ENCODE measurements around the gene ME2. TPM values are rescaled to one million over a fixed set of nuclear protein-coding genes. Genes with fewer than 3 reads are reported as not detected.
"Not testable (repeated sequence)": the region's sequence is repeated elsewhere in the genome, so short reads cannot be mapped to it uniquely, and the experiment has no call there.

Gene ME2
- total RNA-seq, 1 donor from 2014 or later: 143 TPM

- intact Hi-C loops (cut with micrococcal nuclease): no loop called here
- H3K4me1 Mint-ChIP-seq: no peaks in the 10 kb centered on the region
- H3K36me3 Mint-ChIP-seq (ENCODE audit: low read depth): peaks cover 27% of the 10 kb centered on the region
- no peaks in the 10 kb centered on the region for H3K27me3 Mint-ChIP-seq
- H3K27ac Mint-ChIP-seq: no peak overlapping the region
- H3K9me3 Mint-ChIP-seq: peaks cover 4% of the 10 kb centered on the region
- no peak overlapping the region for H3K4me3 Mint-ChIP-seq
- DNase-seq: no peak
Observed at GRCh38 chr18:50949185-50949584, 70.3 kb downstream of the ME2 start.

DNA sequence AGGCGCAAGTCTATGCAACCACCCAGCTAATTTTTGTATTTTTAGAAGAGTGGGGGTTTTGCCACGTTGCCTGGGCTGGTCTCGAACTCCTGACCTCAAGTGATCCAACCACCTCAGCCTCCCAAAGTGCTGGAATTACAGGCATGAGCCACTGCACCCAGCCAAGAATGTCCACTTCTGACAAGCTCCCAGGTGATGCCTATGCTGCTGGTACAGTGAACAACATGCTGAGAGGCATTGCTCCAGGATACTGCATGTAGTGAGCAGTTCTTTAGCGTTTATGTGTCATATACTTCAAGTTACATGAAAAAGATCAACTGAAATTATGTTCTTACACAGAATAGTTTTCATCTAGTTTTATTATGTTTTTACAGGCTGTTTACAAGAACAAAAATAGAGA lies 71.7 kb downstream of the ME2 start:
- no peak overlapping the region for H3K4me3 Mint-ChIP-seq
- intact Hi-C loops (cut with micrococcal nuclease): no loop called here
- H3K27me3 Mint-ChIP-seq: no peaks in the 10 kb centered on the region
- H3K9me3 Mint-ChIP-seq: peaks cover 4% of the 10 kb centered on the region
- no peak overlapping the region for H3K27ac Mint-ChIP-seq
- peaks cover 19% of the 10 kb centered on the region for H3K36me3 Mint-ChIP-seq (ENCODE audit: low read depth)
- no peak for DNase-seq
- no peaks in the 10 kb centered on the region for H3K4me1 Mint-ChIP-seq

DNA sequence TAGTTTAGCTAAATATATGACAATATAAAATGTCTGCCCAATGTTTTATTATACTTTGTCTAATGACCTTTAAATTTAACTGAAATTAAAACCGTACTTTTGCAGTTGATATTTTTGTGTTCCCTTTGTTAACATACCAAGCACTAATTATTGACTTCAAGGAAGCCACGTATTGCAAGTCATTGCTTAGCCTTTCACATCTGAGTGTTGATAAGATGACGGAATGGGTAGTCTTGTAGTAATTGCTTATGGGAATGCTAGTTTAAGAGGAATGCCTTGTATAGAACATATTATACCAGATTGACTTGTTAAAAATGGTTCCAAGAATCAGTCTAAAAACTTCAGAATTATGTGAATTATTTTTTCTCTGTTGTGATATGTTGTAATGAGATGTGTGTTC lies 74.9 kb downstream of the ME2 start:
- Mint-ChIP-seq H3K36me3 (ENCODE audit: low read depth) (peaks cover 1% of the 10 kb centered on the region), H3K27ac (no peak overlapping the region), H3K4me1 (no peaks in the 10 kb centered on the region), H3K4me3 (no peak overlapping the region), H3K9me3 (no peaks in the 10 kb centered on the region), H3K27me3 (no peaks in the 10 kb centered on the region)
- intact Hi-C loops (cut with micrococcal nuclease): no loop called here
- DNase-seq: no peak

GRCh38 chr18:50955253-50955652 lies 76.3 kb downstream of the ME2 start:
- H3K9me3 Mint-ChIP-seq: no peaks in the 10 kb centered on the region
- no peaks in the 10 kb centered on the region for H3K36me3 Mint-ChIP-seq (ENCODE audit: low read depth)
- no peaks in the 10 kb centered on the region for H3K4me1 Mint-ChIP-seq
- DNase-seq: peak; percentile 39
- intact Hi-C loops (cut with micrococcal nuclease): no loop called here
- H3K27ac Mint-ChIP-seq: no peak overlapping the region
- H3K27me3 Mint-ChIP-seq: peaks cover 2% of the 10 kb centered on the region
- H3K4me3 Mint-ChIP-seq: no peak overlapping the region

GRCh38 chr18:50956116-50956515 lies 77.2 kb downstream of the ME2 start:
- no peak overlapping the region for H3K4me3 Mint-ChIP-seq
- DNase-seq: peak; percentile 20
- H3K9me3 Mint-ChIP-seq: no peaks in the 10 kb centered on the region
- intact Hi-C loops (cut with micrococcal nuclease): no loop called here
- H3K36me3 Mint-ChIP-seq (ENCODE audit: low read depth): peaks cover 2% of the 10 kb centered on the region
- H3K27ac Mint-ChIP-seq: no peak overlapping the region
- no peaks in the 10 kb centered on the region for H3K4me1 Mint-ChIP-seq
- peaks cover 2% of the 10 kb centered on the region for H3K27me3 Mint-ChIP-seq

GRCh38 chr18:50961974-50962373 lies 83.1 kb downstream of the ME2 start:
- H3K9me3 Mint-ChIP-seq: peaks cover 4% of the 10 kb centered on the region
- H3K27ac Mint-ChIP-seq: no peak overlapping the region
- H3K36me3 Mint-ChIP-seq (ENCODE audit: low read depth): peaks cover 5% of the 10 kb centered on the region
- no peak for DNase-seq
- peaks cover 4% of the 10 kb centered on the region for H3K27me3 Mint-ChIP-seq
- intact Hi-C loops (cut with micrococcal nuclease): no loop called here
- no peak overlapping the region for H3K4me3 Mint-ChIP-seq
- no peaks in the 10 kb centered on the region for H3K4me1 Mint-ChIP-seq

DNA sequence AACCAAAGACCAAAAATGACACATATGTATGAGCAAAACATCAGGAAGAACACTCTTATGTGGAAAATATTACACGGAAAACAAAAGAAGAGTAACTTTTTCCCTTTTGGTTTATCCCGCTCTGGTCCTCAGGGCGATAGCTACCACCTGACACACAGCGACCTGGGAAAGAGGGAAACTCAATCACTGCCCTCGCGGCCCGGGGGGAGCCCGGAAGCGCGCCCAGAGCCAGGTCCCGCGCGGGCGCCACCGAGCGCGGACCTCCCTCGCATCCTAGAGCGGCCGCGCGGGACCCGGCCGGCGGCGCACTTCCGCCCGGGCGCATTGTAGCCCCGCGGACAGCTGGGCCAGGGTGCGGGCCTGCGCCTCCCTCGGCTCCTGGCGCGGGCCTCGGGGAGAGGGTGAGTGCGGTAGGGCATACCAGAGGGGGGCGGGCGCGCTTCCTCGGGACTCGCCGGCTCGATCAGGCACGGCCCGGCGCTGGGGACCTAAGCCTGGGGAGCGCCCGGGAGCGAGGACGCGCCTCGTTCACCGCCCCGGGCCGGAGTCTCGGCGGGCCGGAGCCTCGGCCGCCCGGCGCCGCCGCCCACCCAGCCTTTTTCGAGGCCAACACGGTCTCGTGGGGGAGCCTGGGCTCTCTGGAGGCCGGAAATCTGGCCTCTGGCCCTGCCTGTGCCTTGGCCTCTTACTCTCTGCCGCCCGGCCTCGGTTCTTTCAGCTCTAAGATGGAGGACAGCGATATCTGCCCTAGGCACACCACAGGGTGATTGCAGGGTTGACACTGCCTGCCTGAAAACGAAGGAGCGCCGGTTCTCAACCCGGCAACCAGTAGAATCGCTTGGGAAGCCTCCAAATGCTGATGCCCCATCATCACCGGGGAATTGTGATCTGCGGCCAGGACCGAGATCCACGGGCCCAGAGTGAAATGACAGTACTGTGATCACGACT lies 89.1 kb downstream of the ME2 start, which contains the start of gene ELAC1:
TSS of gene ELAC1 (plus strand) at position 327 of the 948 bp plus-strand sequence. CDS start 6,365 bp downstream, outside the sequence.
- Mint-ChIP-seq H3K27me3 (peaks cover 2% of the 10 kb centered on the region), H3K36me3 (ENCODE audit: low read depth) (no peaks in the 10 kb centered on the region), H3K4me1 (peaks cover 22% of the 10 kb centered on the region), H3K4me3 (peak within 1 kb of the TSS; percentile 97), H3K27ac (peak within 1 kb of the TSS; percentile 97), H3K9me3 (peaks cover 4% of the 10 kb centered on the region)
- intact Hi-C loops (cut with micrococcal nuclease): loop anchor here (1.0 to 5.0 kb wide), 6 partner anchors 36 to 229 kb away; partner anchors contain the start of genes ME2, MEX3C, MRO and SMAD4
- peak; percentile 91 for DNase-seq

DNA sequence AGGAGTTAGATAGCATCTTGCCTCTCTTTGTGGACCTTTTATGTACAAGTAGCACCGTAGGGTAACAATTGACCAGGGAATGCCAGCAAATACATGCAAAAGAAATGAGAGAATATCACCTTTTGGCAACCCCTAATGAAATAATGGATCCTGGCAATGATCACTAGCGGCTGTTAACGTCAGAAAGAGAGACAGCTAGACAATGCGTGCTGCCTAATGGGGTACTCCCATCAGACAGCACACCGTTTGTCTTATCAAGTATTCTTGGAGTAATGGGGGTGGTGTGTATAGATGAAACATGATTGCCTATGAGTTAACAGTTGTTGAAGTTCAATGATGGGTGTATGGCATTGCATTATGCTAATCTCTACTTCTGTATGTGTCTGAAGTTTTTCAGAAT lies 90.5 kb downstream of the ME2 start:
- intact Hi-C loops (cut with micrococcal nuclease): loop anchor here (2.0 to 5.0 kb wide), 3 partner anchors 37 to 227 kb away; partner anchors contain the start of genes MEX3C and MRO
- peaks cover under 1% of the 10 kb centered on the region for H3K36me3 Mint-ChIP-seq (ENCODE audit: low read depth)
- peaks cover 26% of the 10 kb centered on the region for H3K4me1 Mint-ChIP-seq
- no peak for DNase-seq
- H3K4me3 Mint-ChIP-seq: peak overlapping the region; percentile 97
- H3K27ac Mint-ChIP-seq: no peak overlapping the region
- no peaks in the 10 kb centered on the region for H3K27me3 Mint-ChIP-seq
- H3K9me3 Mint-ChIP-seq: no peaks in the 10 kb centered on the region

GRCh38 chr18:50970006-50970405 lies 91.1 kb downstream of the ME2 start:
- Mint-ChIP-seq H3K9me3 (no peaks in the 10 kb centered on the region), H3K4me3 (no peak overlapping the region), H3K36me3 (ENCODE audit: low read depth) (peaks cover 6% of the 10 kb centered on the region), H3K27me3 (no peaks in the 10 kb centered on the region), H3K4me1 (peaks cover 26% of the 10 kb centered on the region), H3K27ac (no peak overlapping the region)
- no peak for DNase-seq
- intact Hi-C loops (cut with micrococcal nuclease): no loop called here

- Mint-ChIP-seq H3K36me3 (ENCODE audit: low read depth) (peaks cover 29% of the 10 kb centered on the region), H3K4me1 (peaks cover 25% of the 10 kb centered on the region), H3K9me3 (peaks cover 14% of the 10 kb centered on the region)
- H3K27me3 Mint-ChIP-seq; H3K4me3 Mint-ChIP-seq; DNase-seq; intact Hi-C loops (cut with micrococcal nuclease); H3K27ac Mint-ChIP-seq: not testable (repeated sequence)
Observed at GRCh38 chr18:50972404-50972803, 93.5 kb downstream of the ME2 start.

DNA sequence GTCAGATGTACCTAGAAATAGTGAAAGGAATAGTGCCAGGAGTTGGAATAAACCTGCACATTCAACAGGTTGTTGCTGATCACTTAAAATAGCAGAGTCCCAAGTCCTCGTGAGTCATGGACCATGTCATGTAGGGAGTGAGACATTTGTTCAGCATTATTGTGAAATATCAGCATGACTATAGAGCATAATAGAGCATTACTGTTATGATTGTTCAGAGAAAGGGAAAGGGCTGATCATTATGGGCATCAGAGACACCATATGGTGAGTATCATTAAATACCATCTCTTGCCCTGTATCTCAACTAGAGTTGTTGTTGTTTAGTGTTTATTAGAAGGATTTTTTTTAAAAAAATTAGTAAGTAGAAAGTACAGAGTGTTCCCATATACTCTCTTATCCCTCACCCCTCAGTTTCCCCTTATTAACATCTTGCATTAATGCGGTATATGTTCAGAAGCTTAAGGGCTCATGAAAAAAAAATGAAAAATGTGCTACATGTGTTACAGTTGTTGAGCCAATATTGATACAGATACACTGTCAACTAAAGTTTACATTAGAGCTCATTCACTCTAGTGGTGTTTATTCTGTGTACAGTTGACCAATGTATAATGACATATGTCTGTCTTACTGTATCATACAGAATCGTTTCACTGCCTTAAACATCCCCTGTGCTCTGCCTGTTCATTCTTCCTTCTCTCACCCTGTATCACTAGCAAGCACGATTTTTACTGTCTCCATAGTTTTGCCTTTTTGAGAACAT lies 94.6 kb downstream of the ME2 start:
- Mint-ChIP-seq H3K36me3 (ENCODE audit: low read depth) (peaks cover 40% of the 10 kb centered on the region), H3K27ac (no peak overlapping the region), H3K4me3 (no peak overlapping the region), H3K4me1 (peaks cover 23% of the 10 kb centered on the region), H3K9me3 (peaks cover 17% of the 10 kb centered on the region), H3K27me3 (no peaks in the 10 kb centered on the region)
- intact Hi-C loops (cut with micrococcal nuclease): no loop called here
- no peak for DNase-seq

GRCh38 chr18:50977037-50977760 lies 98.3 kb downstream of the ME2 start:
- H3K4me1 Mint-ChIP-seq: peaks cover 7% of the 10 kb centered on the region
- no peaks in the 10 kb centered on the region for H3K27me3 Mint-ChIP-seq
- H3K4me3 Mint-ChIP-seq: no peak overlapping the region
- H3K9me3 Mint-ChIP-seq: peaks cover 19% of the 10 kb centered on the region
- peaks cover 47% of the 10 kb centered on the region for H3K36me3 Mint-ChIP-seq (ENCODE audit: low read depth)
- no peak for DNase-seq
- H3K27ac Mint-ChIP-seq: no peak overlapping the region
- intact Hi-C loops (cut with micrococcal nuclease): no loop called here

DNA sequence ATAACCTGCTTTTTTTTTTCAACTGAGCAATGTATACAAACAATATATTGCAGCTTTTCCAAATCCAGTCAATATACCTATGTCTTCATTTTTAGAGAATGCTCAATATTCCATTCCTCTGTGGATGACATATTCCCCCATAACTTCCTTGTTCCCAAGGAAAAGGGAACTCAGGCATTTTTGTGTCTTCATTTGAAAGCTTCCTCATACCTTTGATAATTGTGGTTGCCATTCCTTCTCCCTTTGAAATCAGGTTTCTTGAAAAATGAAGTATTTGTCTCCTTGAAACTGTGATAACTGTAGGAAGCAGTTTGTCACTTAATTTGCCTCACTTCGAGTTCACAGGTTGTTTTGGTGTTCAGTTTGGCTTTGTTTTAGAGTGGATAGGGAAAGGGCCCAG lies 102.5 kb downstream of the ME2 start:
- H3K36me3 Mint-ChIP-seq (ENCODE audit: low read depth): peaks cover 32% of the 10 kb centered on the region
- no peaks in the 10 kb centered on the region for H3K4me1 Mint-ChIP-seq

More for the DNA sequence above, 102.5 kb downstream of the ME2 start:
- no peak for DNase-seq
- intact Hi-C loops (cut with micrococcal nuclease): no loop called here
- H3K27ac Mint-ChIP-seq: no peak overlapping the region
- H3K27me3 Mint-ChIP-seq: no peaks in the 10 kb centered on the region
- no peak overlapping the region for H3K4me3 Mint-ChIP-seq
- peaks cover 10% of the 10 kb centered on the region for H3K9me3 Mint-ChIP-seq

Measured in activated CD4-positive, alpha-beta T cell treated with anti-CD3 and anti-CD28 coated beads, Interleukin-2, amount 10 ng/mL, durations not matched to agents 24 days and 14 days (primary cell).